HepG2 (cell line): Measurements from ENCODE around the gene EGFR. TPM values are rescaled to one million over a fixed set of nuclear protein-coding genes. Genes with fewer than 3 reads are reported as not detected.

Source experiments
- HNRNPL ChIP-seq: fragments of 200-400 bp; formaldehyde crosslinking; IDR thresholded peaks from 2 replicates; pipeline ENCODE4 v1.6.1; 2017; ENCODE audit warnings: mild to moderate bottlenecking, low read depth, low read length
- JUN ChIP-seq: sonication (generic); formaldehyde crosslinking; IDR thresholded peaks from 2 replicates; pipeline ENCODE4 v1.4.0; 2020; ENCODE audit warnings: mild to moderate bottlenecking, missing genetic modification reagents
- NFYC ChIP-seq: IDR thresholded peaks from 2 replicates; pipeline ENCODE4 v1.6.1; 2016; ENCODE audit warnings: missing genetic modification reagents, missing compliant biosample characterization
- PHF5A ChIP-seq: IDR thresholded peaks from one replicate; pipeline ENCODE4 v1.6.1; 2018; ENCODE audit warnings: low read depth, missing genetic modification reagents; ENCODE audit not compliant: unreplicated experiment
- POGZ ChIP-seq: sonication (generic); formaldehyde crosslinking; IDR thresholded peaks from 2 replicates; pipeline ENCODE4 v1.4.0; 2020; ENCODE audit warnings: mild to moderate bottlenecking, missing genetic modification reagents
- RBAK ChIP-seq: sonication (generic); formaldehyde crosslinking; IDR thresholded peaks from 2 replicates; pipeline ENCODE4 v1.5.1; 2020; ENCODE audit warnings: mild to moderate bottlenecking, missing genetic modification reagents
- SP140L ChIP-seq: sonication (generic); formaldehyde crosslinking; IDR thresholded peaks from 2 replicates; pipeline ENCODE4 v1.4.0; 2020; ENCODE audit warnings: missing genetic modification reagents, borderline replicate concordance
- TCF7L2 ChIP-seq: IDR thresholded peaks from 2 replicates; pipeline ENCODE4 v1.6.1; 2011; ENCODE audit warnings: mild to moderate bottlenecking, low read depth, low read length, moderate library complexity
- polyA plus RNA-seq, 8 experiments: library from polyadenylated mRNA; depleted of rRNA in 3 of 8; stranded (reverse) in 7 of 8; unstranded in 1 of 8; fragments of >200 nt; fragmentation: Illumina TruSeq in 4 of 8; extraction: Trizol in 4 of 8; gene quantifications; 2 replicates each; pipeline versions ENCODE4 v1.2.1 to v1.2.3, GENCODE V29; 2011 to 2016; ENCODE audit warnings: low read depth in 4 of 8, missing spikeins in 1 of 8, mixed read lengths in 1 of 8; ENCODE audit not compliant: insufficient read depth in 1 of 8
- total RNA-seq, 5 experiments: library from RNA; depleted of rRNA; stranded (reverse); fragments of >200 nt; fragmentation: Illumina TruSeq; extraction: Trizol; gene quantifications; 2 replicates each; pipeline ENCODE4 v1.2.3, GENCODE V29; 2016; ENCODE audit warnings: low read depth in 1 of 5
- TF ChIP-seq, protein P1 (sequence below): sonication (generic); formaldehyde crosslinking; IDR thresholded peaks from 2 replicates; pipeline ENCODE4 v1.5.0; 2020; ENCODE audit warnings: mild to moderate bottlenecking, missing genetic modification reagents, borderline replicate concordance
- TF ChIP-seq, protein P2 (sequence below): sonication (generic); formaldehyde crosslinking; IDR thresholded peaks from 2 replicates; pipeline ENCODE4 v1.4.0; 2020; ENCODE audit warnings: missing genetic modification reagents
- TF ChIP-seq, protein P3 (sequence below): sonication (generic); formaldehyde crosslinking; IDR thresholded peaks from 2 replicates; pipeline ENCODE4 v1.8.1; 2023; ENCODE audit warnings: mild to moderate bottlenecking, missing genetic modification reagents
- TF ChIP-seq, protein P4 (sequence below), 2 experiments: sonication (generic) in 1 of 2; formaldehyde crosslinking in 1 of 2; IDR thresholded peaks; 2 replicates each; pipeline versions ENCODE4 v1.4.0 to v1.6.1; 2016 to 2020; ENCODE audit warnings: borderline replicate concordance in 1 of 2, low read depth in 1 of 2, mild to moderate bottlenecking in 1 of 2, missing genetic modification reagents in 1 of 2

Gene EGFR
- total and polyA plus RNA-seq, 2 of the 13 experiments (the other 11 are each of a cell fraction or from before 2014, with no cell fraction given): 7.0 to 10.0 TPM

DNA sequence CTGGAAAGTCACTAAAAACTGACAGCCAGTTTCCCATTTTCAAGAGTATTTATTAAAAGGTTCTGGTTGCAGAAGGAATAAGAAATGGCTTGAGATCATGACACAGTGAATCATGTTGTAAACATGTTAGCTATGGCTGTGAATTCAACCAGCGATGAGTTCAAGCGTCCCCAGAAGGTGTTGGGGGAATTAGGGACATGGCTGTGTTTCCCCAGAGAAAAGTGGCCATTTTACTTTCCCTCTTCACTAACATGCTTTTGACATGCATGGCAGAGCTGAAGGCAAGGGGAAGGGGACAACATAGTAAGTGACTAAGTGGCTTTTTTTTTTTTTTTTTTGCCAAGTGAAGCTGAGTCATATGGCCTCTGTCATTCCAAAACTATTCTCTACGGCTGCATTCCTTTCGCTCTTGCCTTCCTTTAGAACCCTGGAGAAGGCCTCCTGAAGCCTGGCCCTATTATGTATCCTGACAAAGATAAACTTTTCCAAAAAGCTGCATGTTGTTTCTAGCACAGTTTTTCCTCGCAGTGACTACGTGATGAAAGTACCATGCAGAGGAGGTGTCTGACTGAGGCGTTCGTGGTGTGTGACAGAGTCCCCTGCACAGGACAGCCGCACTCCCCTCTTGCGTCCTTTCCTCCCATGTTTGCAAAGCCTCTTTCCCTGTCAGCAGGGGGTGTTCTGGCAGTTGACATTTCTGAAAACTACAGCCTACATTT, 46.9 kb downstream of the EGFR start (continued):
- TF ChIP-seq SP140L: no peak
- TF ChIP-seq HNRNPL: no peak
- TF ChIP-seq TCF7L2: no peak
- TF ChIP-seq, protein P1, sequence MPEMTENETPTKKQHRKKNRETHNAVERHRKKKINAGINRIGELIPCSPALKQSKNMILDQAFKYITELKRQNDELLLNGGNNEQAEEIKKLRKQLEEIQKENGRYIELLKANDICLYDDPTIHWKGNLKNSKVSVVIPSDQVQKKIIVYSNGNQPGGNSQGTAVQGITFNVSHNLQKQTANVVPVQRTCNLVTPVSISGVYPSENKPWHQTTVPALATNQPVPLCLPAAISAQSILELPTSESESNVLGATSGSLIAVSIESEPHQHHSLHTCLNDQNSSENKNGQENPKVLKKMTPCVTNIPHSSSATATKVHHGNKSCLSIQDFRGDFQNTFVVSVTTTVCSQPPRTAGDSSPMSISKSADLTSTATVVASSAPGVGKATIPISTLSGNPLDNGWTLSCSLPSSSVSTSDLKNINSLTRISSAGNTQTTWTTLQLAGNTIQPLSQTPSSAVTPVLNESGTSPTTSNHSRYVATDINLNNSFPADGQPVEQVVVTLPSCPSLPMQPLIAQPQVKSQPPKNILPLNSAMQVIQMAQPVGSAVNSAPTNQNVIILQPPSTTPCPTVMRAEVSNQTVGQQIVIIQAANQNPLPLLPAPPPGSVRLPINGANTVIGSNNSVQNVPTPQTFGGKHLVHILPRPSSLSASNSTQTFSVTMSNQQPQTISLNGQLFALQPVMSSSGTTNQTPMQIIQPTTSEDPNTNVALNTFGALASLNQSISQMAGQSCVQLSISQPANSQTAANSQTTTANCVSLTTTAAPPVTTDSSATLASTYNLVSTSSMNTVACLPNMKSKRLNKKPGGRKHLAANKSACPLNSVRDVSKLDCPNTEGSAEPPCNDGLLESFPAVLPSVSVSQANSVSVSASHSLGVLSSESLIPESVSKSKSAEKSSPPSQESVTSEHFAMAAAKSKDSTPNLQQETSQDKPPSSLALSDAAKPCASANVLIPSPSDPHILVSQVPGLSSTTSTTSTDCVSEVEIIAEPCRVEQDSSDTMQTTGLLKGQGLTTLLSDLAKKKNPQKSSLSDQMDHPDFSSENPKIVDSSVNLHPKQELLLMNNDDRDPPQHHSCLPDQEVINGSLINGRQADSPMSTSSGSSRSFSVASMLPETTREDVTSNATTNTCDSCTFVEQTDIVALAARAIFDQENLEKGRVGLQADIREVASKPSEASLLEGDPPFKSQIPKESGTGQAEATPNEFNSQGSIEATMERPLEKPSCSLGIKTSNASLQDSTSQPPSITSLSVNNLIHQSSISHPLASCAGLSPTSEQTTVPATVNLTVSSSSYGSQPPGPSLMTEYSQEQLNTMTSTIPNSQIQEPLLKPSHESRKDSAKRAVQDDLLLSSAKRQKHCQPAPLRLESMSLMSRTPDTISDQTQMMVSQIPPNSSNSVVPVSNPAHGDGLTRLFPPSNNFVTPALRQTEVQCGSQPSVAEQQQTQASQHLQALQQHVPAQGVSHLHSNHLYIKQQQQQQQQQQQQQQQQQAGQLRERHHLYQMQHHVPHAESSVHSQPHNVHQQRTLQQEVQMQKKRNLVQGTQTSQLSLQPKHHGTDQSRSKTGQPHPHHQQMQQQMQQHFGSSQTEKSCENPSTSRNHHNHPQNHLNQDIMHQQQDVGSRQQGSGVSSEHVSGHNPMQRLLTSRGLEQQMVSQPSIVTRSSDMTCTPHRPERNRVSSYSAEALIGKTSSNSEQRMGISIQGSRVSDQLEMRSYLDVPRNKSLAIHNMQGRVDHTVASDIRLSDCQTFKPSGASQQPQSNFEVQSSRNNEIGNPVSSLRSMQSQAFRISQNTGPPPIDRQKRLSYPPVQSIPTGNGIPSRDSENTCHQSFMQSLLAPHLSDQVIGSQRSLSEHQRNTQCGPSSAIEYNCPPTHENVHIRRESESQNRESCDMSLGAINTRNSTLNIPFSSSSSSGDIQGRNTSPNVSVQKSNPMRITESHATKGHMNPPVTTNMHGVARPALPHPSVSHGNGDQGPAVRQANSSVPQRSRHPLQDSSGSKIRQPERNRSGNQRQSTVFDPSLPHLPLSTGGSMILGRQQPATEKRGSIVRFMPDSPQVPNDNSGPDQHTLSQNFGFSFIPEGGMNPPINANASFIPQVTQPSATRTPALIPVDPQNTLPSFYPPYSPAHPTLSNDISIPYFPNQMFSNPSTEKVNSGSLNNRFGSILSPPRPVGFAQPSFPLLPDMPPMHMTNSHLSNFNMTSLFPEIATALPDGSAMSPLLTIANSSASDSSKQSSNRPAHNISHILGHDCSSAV: no peak
- TF ChIP-seq PHF5A (CRISPR knock-in tag): no peak
- TF ChIP-seq NFYC (CRISPR knock-in tag): no peak
- peak; percentile 44; the same call in 1 of the 2 replicates for TF ChIP-seq JUN (CRISPR knock-in tag)
- TF ChIP-seq, protein P2, sequence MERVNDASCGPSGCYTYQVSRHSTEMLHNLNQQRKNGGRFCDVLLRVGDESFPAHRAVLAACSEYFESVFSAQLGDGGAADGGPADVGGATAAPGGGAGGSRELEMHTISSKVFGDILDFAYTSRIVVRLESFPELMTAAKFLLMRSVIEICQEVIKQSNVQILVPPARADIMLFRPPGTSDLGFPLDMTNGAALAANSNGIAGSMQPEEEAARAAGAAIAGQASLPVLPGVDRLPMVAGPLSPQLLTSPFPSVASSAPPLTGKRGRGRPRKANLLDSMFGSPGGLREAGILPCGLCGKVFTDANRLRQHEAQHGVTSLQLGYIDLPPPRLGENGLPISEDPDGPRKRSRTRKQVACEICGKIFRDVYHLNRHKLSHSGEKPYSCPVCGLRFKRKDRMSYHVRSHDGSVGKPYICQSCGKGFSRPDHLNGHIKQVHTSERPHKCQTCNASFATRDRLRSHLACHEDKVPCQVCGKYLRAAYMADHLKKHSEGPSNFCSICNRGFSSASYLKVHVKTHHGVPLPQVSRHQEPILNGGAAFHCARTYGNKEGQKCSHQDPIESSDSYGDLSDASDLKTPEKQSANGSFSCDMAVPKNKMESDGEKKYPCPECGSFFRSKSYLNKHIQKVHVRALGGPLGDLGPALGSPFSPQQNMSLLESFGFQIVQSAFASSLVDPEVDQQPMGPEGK: no peak
- TF ChIP-seq, protein P3, sequence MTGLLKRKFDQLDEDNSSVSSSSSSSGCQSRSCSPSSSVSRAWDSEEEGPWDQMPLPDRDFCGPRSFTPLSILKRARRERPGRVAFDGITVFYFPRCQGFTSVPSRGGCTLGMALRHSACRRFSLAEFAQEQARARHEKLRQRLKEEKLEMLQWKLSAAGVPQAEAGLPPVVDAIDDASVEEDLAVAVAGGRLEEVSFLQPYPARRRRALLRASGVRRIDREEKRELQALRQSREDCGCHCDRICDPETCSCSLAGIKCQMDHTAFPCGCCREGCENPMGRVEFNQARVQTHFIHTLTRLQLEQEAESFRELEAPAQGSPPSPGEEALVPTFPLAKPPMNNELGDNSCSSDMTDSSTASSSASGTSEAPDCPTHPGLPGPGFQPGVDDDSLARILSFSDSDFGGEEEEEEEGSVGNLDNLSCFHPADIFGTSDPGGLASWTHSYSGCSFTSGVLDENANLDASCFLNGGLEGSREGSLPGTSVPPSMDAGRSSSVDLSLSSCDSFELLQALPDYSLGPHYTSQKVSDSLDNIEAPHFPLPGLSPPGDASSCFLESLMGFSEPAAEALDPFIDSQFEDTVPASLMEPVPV (CRISPR knock-in tag): no peak
- TF ChIP-seq RBAK (CRISPR knock-in tag): no peak
- TF ChIP-seq, protein P4, sequence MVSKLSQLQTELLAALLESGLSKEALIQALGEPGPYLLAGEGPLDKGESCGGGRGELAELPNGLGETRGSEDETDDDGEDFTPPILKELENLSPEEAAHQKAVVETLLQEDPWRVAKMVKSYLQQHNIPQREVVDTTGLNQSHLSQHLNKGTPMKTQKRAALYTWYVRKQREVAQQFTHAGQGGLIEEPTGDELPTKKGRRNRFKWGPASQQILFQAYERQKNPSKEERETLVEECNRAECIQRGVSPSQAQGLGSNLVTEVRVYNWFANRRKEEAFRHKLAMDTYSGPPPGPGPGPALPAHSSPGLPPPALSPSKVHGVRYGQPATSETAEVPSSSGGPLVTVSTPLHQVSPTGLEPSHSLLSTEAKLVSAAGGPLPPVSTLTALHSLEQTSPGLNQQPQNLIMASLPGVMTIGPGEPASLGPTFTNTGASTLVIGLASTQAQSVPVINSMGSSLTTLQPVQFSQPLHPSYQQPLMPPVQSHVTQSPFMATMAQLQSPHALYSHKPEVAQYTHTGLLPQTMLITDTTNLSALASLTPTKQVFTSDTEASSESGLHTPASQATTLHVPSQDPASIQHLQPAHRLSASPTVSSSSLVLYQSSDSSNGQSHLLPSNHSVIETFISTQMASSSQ (IDR thresholded peaks at IDR 0.05; ENCODE audit: low read depth): no peak
- TF ChIP-seq, protein P4 (CRISPR knock-in tag; IDR thresholded peaks at IDR 0.05; ENCODE audit: borderline replicate concordance): no peak
- TF ChIP-seq POGZ (CRISPR knock-in tag): no peak
